SK-N-SH (cell line): ENCODE measurements around the gene LY6G6D. TPM values are rescaled to one million over a fixed set of nuclear protein-coding genes. Genes with fewer than 3 reads are reported as not detected.

Experiments used
- CTCF ChIA-PET: fragments of 300-600, 350-600 bp; formaldehyde crosslinking; extraction: SDS; loops from one replicate; lab custom pipeline; 2021; lab: Yijun Ruan, JAX
- POLR2A ChIA-PET: fragments of 350-600 bp; sonication (Branson Sonifier 250); formaldehyde crosslinking; extraction: SDS; loops from one replicate; lab custom pipeline; 2020; ENCODE audit warnings: antibody characterized with exemption, inconsistent platforms; lab: Yijun Ruan, JAX
- DNase-seq: peaks from one replicate; pipeline ENCODE4 v3.0.0; 2012
- H2AFZ ChIP-seq: fragments of 200-600 bp; sonication (generic); 2 replicates; pipeline ENCODE4 v1.8.1; 2016; ENCODE audit warnings: antibody characterized with exemption, mild to moderate bottlenecking, low read depth
- H3F3A ChIP-seq: fragments of 200-600 bp; sonication (generic); replicated peaks from 2 replicates; pipeline ENCODE3; 2016; ENCODE audit warnings: antibody characterized with exemption, mild to moderate bottlenecking; ENCODE audit not compliant: insufficient read depth
- H3K27ac ChIP-seq, 2 experiments: fragments of 200-500 bp in 1 of 2; fragments of 200-600 bp in 1 of 2; sonication (Bioruptor generic) in 1 of 2; sonication (generic), shearing (Covaris generic) in 1 of 2; 2 replicates each; pipeline versions ENCODE4 v1.5.1 to v1.6.1; 2014 to 2016; ENCODE audit warnings: low read depth in 2 of 2, inconsistent platforms in 1 of 2, low read length in 1 of 2, mild to moderate bottlenecking in 1 of 2, mixed read lengths in 1 of 2
- H3K27me3 ChIP-seq: fragments of 200-600 bp; sonication (generic), shearing (Covaris generic); 2 replicates; pipeline ENCODE4 v1.6.1; 2016; ENCODE audit warnings: mixed run types; ENCODE audit not compliant: insufficient read depth
- H3K36me3 ChIP-seq, 2 experiments: fragments of 200-500 bp in 1 of 2; fragments of 200-600 bp in 1 of 2; sonication (Bioruptor generic) in 1 of 2; sonication (generic) in 1 of 2; replicated peaks in 1 of 2; 2 replicates each; pipeline versions ENCODE3 to v1.5.1; 2014 to 2016; ENCODE audit warnings: low read length in 1 of 2, mild to moderate bottlenecking in 1 of 2; ENCODE audit not compliant: insufficient read depth in 2 of 2, control insufficient read depth in 1 of 2
- H3K4me1 ChIP-seq, 2 experiments: fragments of 200-500 bp in 1 of 2; fragments of 200-600 bp in 1 of 2; sonication (Bioruptor generic) in 1 of 2; sonication (generic), shearing (Covaris generic) in 1 of 2; 2 replicates each; pipeline versions ENCODE4 v1.5.1 to v1.6.1; 2014 to 2016; ENCODE audit warnings: low read depth in 1 of 2, low read length in 1 of 2, mixed run types in 1 of 2; ENCODE audit not compliant: insufficient read depth in 2 of 2, control insufficient read depth in 1 of 2
- H3K4me2 ChIP-seq: fragments of 200-600 bp; sonication (generic), shearing (Covaris generic); 2 replicates; pipeline ENCODE4 v1.6.1; 2017; ENCODE audit warnings: mixed run types
- H3K4me3 ChIP-seq, 2 experiments: fragments of 200-500 bp in 1 of 2; fragments of 200-600 bp in 1 of 2; sonication (Bioruptor generic) in 1 of 2; sonication (generic), shearing (Covaris generic) in 1 of 2; 2 replicates each; pipeline versions ENCODE4 v1.5.1 to v1.8.1; 2014 to 2016; ENCODE audit warnings: low read depth in 2 of 2, inconsistent platforms in 1 of 2, low read length in 1 of 2, mild to moderate bottlenecking in 1 of 2, mixed read lengths in 1 of 2, moderate library complexity in 1 of 2
- H3K79me2 ChIP-seq: fragments of 200-600 bp; sonication (generic); 2 replicates; pipeline ENCODE4 v1.8.1; 2017; ENCODE audit warnings: mild to moderate bottlenecking; ENCODE audit not compliant: insufficient read depth
- H3K9ac ChIP-seq: fragments of 200-600 bp; sonication (generic); 2 replicates; pipeline ENCODE4 v1.6.1; 2017; ENCODE audit warnings: mixed run types
- H3K9me2 ChIP-seq: fragments of 200-600 bp; sonication (generic); 2 replicates; pipeline ENCODE4 v1.6.1; 2017; ENCODE audit warnings: mixed run types
- H3K9me3 ChIP-seq: fragments of 200-600 bp; sonication (generic); 2 replicates; pipeline ENCODE4 v1.6.1; 2017; ENCODE audit warnings: mixed run types, mild to moderate bottlenecking, moderate library complexity
- H4K20me1 ChIP-seq: fragments of 200-600 bp; sonication (generic); 2 replicates; pipeline ENCODE4 v1.6.1; 2017; ENCODE audit warnings: mild to moderate bottlenecking, mixed run types; ENCODE audit not compliant: insufficient read depth
- ELF1 ChIP-seq: IDR thresholded peaks from 2 replicates; pipeline ENCODE4 v1.4.0; 2012
- FOSL2 ChIP-seq: IDR thresholded peaks from 2 replicates; pipeline ENCODE4 v1.4.0; 2012; ENCODE audit warnings: low read depth, mild to moderate bottlenecking, moderate library complexity, borderline replicate concordance
- FOXJ3 ChIP-seq: sonication (generic); formaldehyde crosslinking; IDR thresholded peaks from 2 replicates; pipeline ENCODE4 v1.5.1; 2020; ENCODE audit warnings: mild to moderate bottlenecking, missing genetic modification reagents
- FOXM1 ChIP-seq: IDR thresholded peaks from 2 replicates; pipeline ENCODE4 v1.4.0; 2012; ENCODE audit warnings: low read depth, mild to moderate bottlenecking
- MAX ChIP-seq: IDR thresholded peaks from 2 replicates; pipeline ENCODE4 v1.4.0; 2012; ENCODE audit warnings: low read depth
- MEF2A ChIP-seq: IDR thresholded peaks from 2 replicates; pipeline ENCODE4 v1.4.0; 2012; ENCODE audit warnings: low read depth, borderline replicate concordance
- NFIC ChIP-seq: IDR thresholded peaks from 2 replicates; pipeline ENCODE4 v1.4.0; 2012; ENCODE audit warnings: borderline replicate concordance
- RCOR1 ChIP-seq: fragments of 150-350 bp; IDR thresholded peaks from 2 replicates; pipeline ENCODE4 v1.6.1; 2017; ENCODE audit warnings: antibody characterized with exemption, low read length
- RFX5 ChIP-seq: IDR thresholded peaks from 2 replicates; pipeline ENCODE4 v1.6.1; 2012; ENCODE audit warnings: mild to moderate bottlenecking, improper control_type of control experiment, low read length
- RXRA ChIP-seq: IDR thresholded peaks from 2 replicates; pipeline ENCODE4 v1.4.0; 2012; ENCODE audit warnings: low read depth, mild to moderate bottlenecking, borderline replicate concordance
- SIN3A ChIP-seq: IDR thresholded peaks from 2 replicates; pipeline ENCODE4 v1.6.1; 2012; ENCODE audit warnings: low read depth, mild to moderate bottlenecking, low read length, moderate library complexity, borderline replicate concordance
- TAF1 ChIP-seq: IDR thresholded peaks from 2 replicates; pipeline ENCODE4 v1.6.1; 2012; ENCODE audit warnings: low read depth, mild to moderate bottlenecking, low read length, moderate library complexity, borderline replicate concordance
- YY1 ChIP-seq: IDR thresholded peaks from 2 replicates; pipeline ENCODE4 v1.4.0; 2012; ENCODE audit warnings: low read depth, mild to moderate bottlenecking
- WGBS: methylation state at CpG from one replicate; pipeline ENCODE4 v1.1.6; 2017; ENCODE audit warnings: low lambda C conversion rate; 5-methylcytosine and 5-hydroxymethylcytosine counted together
- polyA plus RNA-seq, 3 experiments: library from polyadenylated mRNA; depleted of rRNA; stranded (reverse); fragments of >200 nt; gene quantifications; 2 replicates each; pipeline ENCODE4 v1.2.3, GENCODE V29; 2012
- TF ChIP-seq, protein P1 (sequence below): IDR thresholded peaks from 2 replicates; pipeline ENCODE4 v1.6.1; 2012; ENCODE audit warnings: mild to moderate bottlenecking, low read depth, low read length, moderate library complexity
- TF ChIP-seq, protein P2 (sequence below): IDR thresholded peaks from 2 replicates; pipeline ENCODE4 v1.4.0; 2012; ENCODE audit warnings: low read depth, borderline replicate concordance
- TF ChIP-seq, protein P3 (sequence below): fragments of 200-600 bp; sonication (generic); IDR thresholded peaks from 2 replicates; pipeline ENCODE4 v1.6.1; 2017; ENCODE audit warnings: antibody characterized with exemption, mild to moderate bottlenecking, moderate library complexity

LY6G6D gene
- polyA plus RNA-seq, 1 of the 3 experiments (the other 2 are of a cell fraction), result not detected

DNA sequence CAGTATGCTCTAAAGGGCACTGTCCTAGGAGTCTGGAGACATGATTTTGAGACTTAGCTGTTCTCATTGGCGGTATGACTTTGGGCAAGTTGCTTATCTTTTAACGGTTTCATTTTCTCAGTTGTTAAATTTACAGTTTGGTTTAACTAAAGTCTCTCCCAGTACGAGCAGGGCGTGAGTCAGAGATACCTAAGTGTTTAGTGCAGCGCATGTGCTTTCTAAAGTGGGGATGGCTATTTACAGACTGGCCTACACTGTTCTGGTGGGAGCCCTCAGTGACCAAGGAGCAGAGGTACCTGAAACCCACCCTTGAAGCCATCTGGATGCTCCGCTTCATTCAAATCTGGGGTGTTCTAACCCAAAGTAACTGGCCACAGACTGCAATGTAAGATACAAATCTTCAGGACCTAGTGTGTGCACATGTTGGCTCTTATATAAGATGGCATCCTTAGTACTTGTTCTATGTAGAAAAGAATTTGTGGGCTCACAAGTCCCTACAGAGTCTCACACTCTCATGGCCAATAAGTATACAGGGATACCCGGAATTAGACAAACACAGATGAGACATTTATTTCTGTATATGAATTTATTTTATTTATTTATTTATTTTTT, 35.4 kb downstream of the LY6G6D start:
- Histone ChIP-seq H2AFZ (no peak overlapping the region), H3K4me3 (no peak overlapping the region), H3K27me3 (no peaks in the 10 kb centered on the region), H3F3A (peaks cover 26% of the 10 kb centered on the region), H4K20me1 (no peaks in the 10 kb centered on the region), H3K79me2 (no peaks in the 10 kb centered on the region; the same call in 1 of the 2 replicates), H3K9me3 (no peaks in the 10 kb centered on the region), H3K9ac (no peak overlapping the region), H3K4me2 (no peak overlapping the region), H3K4me1 (0 out of 4 replicates have a peak, but pooled peaks cover 0 to 3% of the 10 kb centered on the region in 2 experiments), H3K36me3 (peaks cover 0 to 6% of the 10 kb centered on the region in 2 experiments), H3K27ac (no peak overlapping the region), H3K9me2 (no peaks in the 10 kb centered on the region)
- WGBS, result 92% methylated on average over 7 of the region's 7 CpGs
- TF ChIP-seq ELF1, result no peak
- no peak for TF ChIP-seq RFX5
- no peak for TF ChIP-seq RCOR1
- TF ChIP-seq RXRA, result no peak
- no peak for TF ChIP-seq FOSL2
- TF ChIP-seq, protein P1, sequence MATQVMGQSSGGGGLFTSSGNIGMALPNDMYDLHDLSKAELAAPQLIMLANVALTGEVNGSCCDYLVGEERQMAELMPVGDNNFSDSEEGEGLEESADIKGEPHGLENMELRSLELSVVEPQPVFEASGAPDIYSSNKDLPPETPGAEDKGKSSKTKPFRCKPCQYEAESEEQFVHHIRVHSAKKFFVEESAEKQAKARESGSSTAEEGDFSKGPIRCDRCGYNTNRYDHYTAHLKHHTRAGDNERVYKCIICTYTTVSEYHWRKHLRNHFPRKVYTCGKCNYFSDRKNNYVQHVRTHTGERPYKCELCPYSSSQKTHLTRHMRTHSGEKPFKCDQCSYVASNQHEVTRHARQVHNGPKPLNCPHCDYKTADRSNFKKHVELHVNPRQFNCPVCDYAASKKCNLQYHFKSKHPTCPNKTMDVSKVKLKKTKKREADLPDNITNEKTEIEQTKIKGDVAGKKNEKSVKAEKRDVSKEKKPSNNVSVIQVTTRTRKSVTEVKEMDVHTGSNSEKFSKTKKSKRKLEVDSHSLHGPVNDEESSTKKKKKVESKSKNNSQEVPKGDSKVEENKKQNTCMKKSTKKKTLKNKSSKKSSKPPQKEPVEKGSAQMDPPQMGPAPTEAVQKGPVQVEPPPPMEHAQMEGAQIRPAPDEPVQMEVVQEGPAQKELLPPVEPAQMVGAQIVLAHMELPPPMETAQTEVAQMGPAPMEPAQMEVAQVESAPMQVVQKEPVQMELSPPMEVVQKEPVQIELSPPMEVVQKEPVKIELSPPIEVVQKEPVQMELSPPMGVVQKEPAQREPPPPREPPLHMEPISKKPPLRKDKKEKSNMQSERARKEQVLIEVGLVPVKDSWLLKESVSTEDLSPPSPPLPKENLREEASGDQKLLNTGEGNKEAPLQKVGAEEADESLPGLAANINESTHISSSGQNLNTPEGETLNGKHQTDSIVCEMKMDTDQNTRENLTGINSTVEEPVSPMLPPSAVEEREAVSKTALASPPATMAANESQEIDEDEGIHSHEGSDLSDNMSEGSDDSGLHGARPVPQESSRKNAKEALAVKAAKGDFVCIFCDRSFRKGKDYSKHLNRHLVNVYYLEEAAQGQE, result no peak
- no peak for TF ChIP-seq YY1
- TF ChIP-seq NFIC, result no peak
- no peak for TF ChIP-seq SIN3A
- TF ChIP-seq, protein P2, sequence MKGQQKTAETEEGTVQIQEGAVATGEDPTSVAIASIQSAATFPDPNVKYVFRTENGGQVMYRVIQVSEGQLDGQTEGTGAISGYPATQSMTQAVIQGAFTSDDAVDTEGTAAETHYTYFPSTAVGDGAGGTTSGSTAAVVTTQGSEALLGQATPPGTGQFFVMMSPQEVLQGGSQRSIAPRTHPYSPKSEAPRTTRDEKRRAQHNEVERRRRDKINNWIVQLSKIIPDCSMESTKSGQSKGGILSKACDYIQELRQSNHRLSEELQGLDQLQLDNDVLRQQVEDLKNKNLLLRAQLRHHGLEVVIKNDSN, result no peak
- TF ChIP-seq TAF1, result no peak
- TF ChIP-seq MAX, result no peak
- TF ChIP-seq, protein P3, sequence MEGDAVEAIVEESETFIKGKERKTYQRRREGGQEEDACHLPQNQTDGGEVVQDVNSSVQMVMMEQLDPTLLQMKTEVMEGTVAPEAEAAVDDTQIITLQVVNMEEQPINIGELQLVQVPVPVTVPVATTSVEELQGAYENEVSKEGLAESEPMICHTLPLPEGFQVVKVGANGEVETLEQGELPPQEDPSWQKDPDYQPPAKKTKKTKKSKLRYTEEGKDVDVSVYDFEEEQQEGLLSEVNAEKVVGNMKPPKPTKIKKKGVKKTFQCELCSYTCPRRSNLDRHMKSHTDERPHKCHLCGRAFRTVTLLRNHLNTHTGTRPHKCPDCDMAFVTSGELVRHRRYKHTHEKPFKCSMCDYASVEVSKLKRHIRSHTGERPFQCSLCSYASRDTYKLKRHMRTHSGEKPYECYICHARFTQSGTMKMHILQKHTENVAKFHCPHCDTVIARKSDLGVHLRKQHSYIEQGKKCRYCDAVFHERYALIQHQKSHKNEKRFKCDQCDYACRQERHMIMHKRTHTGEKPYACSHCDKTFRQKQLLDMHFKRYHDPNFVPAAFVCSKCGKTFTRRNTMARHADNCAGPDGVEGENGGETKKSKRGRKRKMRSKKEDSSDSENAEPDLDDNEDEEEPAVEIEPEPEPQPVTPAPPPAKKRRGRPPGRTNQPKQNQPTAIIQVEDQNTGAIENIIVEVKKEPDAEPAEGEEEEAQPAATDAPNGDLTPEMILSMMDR, result no peak
- no peak for TF ChIP-seq FOXJ3 (CRISPR knock-in tag)
- TF ChIP-seq MEF2A, result no peak
- no peak for TF ChIP-seq FOXM1
- no peak for DNase-seq
- ChIA-PET CTCF (interaction anchor here (1.2 kb wide), 1 partner anchor 80 kb away, joined by 4 read pairs; no protein-coding TSS in a partner anchor), POLR2A (no interaction called here)
